HepG2 (cell line): ENCODE measurements around the gene SEMA4C. TPM values are rescaled to one million over a fixed set of nuclear protein-coding genes. Genes with fewer than 3 reads are reported as not detected.
A peak's percentile ranks its signal among the peaks of the same experiment; 100 is the strongest.

Experiments
- BHLHE40 ChIP-seq: IDR thresholded peaks from 2 replicates; pipeline ENCODE4 v1.6.1; 2011; ENCODE audit warnings: low read length, improper control_type of control experiment
- DZIP1 ChIP-seq: sonication (generic); formaldehyde crosslinking; IDR thresholded peaks from 2 replicates; pipeline ENCODE4 v1.5.0; 2020; ENCODE audit warnings: mild to moderate bottlenecking, missing genetic modification reagents
- GPN1 ChIP-seq: sonication (generic); formaldehyde crosslinking; IDR thresholded peaks from 2 replicates; pipeline ENCODE4 v1.5.1; 2020; ENCODE audit warnings: missing genetic modification reagents, borderline replicate concordance
- IRF9 ChIP-seq: sonication (generic); formaldehyde crosslinking; IDR thresholded peaks from 2 replicates; pipeline ENCODE4 v1.8.0; 2022; ENCODE audit warnings: missing genetic modification reagents, mild to moderate bottlenecking, borderline replicate concordance
- KMT2A ChIP-seq: sonication (generic); formaldehyde crosslinking; IDR thresholded peaks from 2 replicates; pipeline ENCODE4 v1.4.0; 2020; ENCODE audit warnings: missing genetic modification reagents
- MLXIP ChIP-seq: sonication (generic); formaldehyde crosslinking; IDR thresholded peaks from 2 replicates; pipeline ENCODE4 v1.9.0; 2021; ENCODE audit warnings: missing genetic modification reagents, borderline replicate concordance
- MYPOP ChIP-seq: sonication (generic); formaldehyde crosslinking; IDR thresholded peaks from 2 replicates; pipeline ENCODE4 v1.8.1; 2023; ENCODE audit warnings: mild to moderate bottlenecking, moderate library complexity, missing genetic modification reagents
- NFE2L1 ChIP-seq: sonication (generic); formaldehyde crosslinking; IDR thresholded peaks from 2 replicates; pipeline ENCODE4 v1.4.0; 2020; ENCODE audit warnings: missing genetic modification reagents, mild to moderate bottlenecking, borderline replicate concordance
- STAG1 ChIP-seq: sonication (generic); formaldehyde crosslinking; IDR thresholded peaks from 2 replicates; pipeline ENCODE4 v1.4.0; 2020; ENCODE audit warnings: missing genetic modification reagents
- STAT6 ChIP-seq: sonication (generic); formaldehyde crosslinking; IDR thresholded peaks from 2 replicates; pipeline ENCODE4 v1.4.0; 2020; ENCODE audit warnings: missing genetic modification reagents, mild to moderate bottlenecking, borderline replicate concordance
- ZBTB43 ChIP-seq: sonication (generic); formaldehyde crosslinking; conservative IDR thresholded peaks from 2 replicates; pipeline ENCODE4 v1.4.0; 2020; ENCODE audit warnings: missing genetic modification reagents
- ZFY ChIP-seq: sonication (generic); formaldehyde crosslinking; IDR thresholded peaks from 2 replicates; pipeline ENCODE4 v1.4.0; 2020; ENCODE audit warnings: missing genetic modification reagents
- ZKSCAN1 ChIP-seq: fragments of 150-350 bp; IDR thresholded peaks from 2 replicates; pipeline ENCODE4 v1.6.1; 2014; ENCODE audit warnings: low read length
- ZNF30 ChIP-seq: sonication (generic); formaldehyde crosslinking; IDR thresholded peaks from 2 replicates; pipeline ENCODE4 v1.5.0; 2020; ENCODE audit warnings: mild to moderate bottlenecking, missing genetic modification reagents
- ZNF33B ChIP-seq: sonication (generic); formaldehyde crosslinking; IDR thresholded peaks from 2 replicates; pipeline ENCODE4 v1.5.1; 2020; ENCODE audit warnings: mild to moderate bottlenecking, missing genetic modification reagents
- ZNF564 ChIP-seq: sonication (generic); formaldehyde crosslinking; IDR thresholded peaks from 2 replicates; pipeline ENCODE4 v1.8.1; 2023; ENCODE audit warnings: mild to moderate bottlenecking, missing genetic modification reagents
- ZNF572 ChIP-seq: sonication (generic); formaldehyde crosslinking; IDR thresholded peaks from 2 replicates; pipeline ENCODE4 v1.5.1; 2020; ENCODE audit warnings: mild to moderate bottlenecking, missing genetic modification reagents
- ZNF619 ChIP-seq: sonication (generic); formaldehyde crosslinking; IDR thresholded peaks from 2 replicates; pipeline ENCODE4 v1.4.0; 2020; ENCODE audit warnings: mild to moderate bottlenecking, missing genetic modification reagents
- polyA plus RNA-seq, 8 experiments: library from polyadenylated mRNA; depleted of rRNA in 3 of 8; stranded (reverse) in 7 of 8; unstranded in 1 of 8; fragments of >200 nt; fragmentation: Illumina TruSeq in 4 of 8; extraction: Trizol in 4 of 8; gene quantifications; 2 replicates each; pipeline versions ENCODE4 v1.2.1 to v1.2.3, GENCODE V29; 2011 to 2016; ENCODE audit warnings: low read depth in 4 of 8, missing spikeins in 1 of 8, mixed read lengths in 1 of 8; ENCODE audit not compliant: insufficient read depth in 1 of 8
- total RNA-seq, 5 experiments: library from RNA; depleted of rRNA; stranded (reverse); fragments of >200 nt; fragmentation: Illumina TruSeq; extraction: Trizol; gene quantifications; 2 replicates each; pipeline ENCODE4 v1.2.3, GENCODE V29; 2016; ENCODE audit warnings: low read depth in 1 of 5

The SEMA4C gene
- total and polyA plus RNA-seq, 2 of the 13 experiments (the other 11 are each of a cell fraction or from before 2014, with no cell fraction given) = 25.9 to 46.6 TPM

GRCh38 chr2:96869281-96869821 lies 529 bp downstream of the SEMA4C start (continued):
- no peak for TF ChIP-seq MLXIP (CRISPR knock-in tag)
- TF ChIP-seq STAG1 (CRISPR knock-in tag) = 0 out of 2 replicates have a peak, but pooled peaks have one; percentile 2
- no peak for TF ChIP-seq ZNF572 (CRISPR knock-in tag)
- TF ChIP-seq BHLHE40 = no peak
- no peak for TF ChIP-seq ZNF619 (CRISPR knock-in tag)
- no peak for TF ChIP-seq IRF9 (CRISPR knock-in tag)
- 0 out of 2 replicates have a peak, but pooled peaks have one; percentile 15 for TF ChIP-seq ZBTB43 (CRISPR knock-in tag)
- TF ChIP-seq ZNF30 (CRISPR knock-in tag) = peak; percentile 1; the same call in 1 of the 2 replicates
- TF ChIP-seq ZFY = peak; percentile 29
- TF ChIP-seq NFE2L1 (CRISPR knock-in tag) = no peak
- TF ChIP-seq STAT6 (CRISPR knock-in tag) = no peak
- TF ChIP-seq ZKSCAN1 = no peak
- TF ChIP-seq MYPOP (CRISPR knock-in tag) = peak; percentile 64
- no peak for TF ChIP-seq ZNF33B (CRISPR knock-in tag)
- TF ChIP-seq DZIP1 (CRISPR knock-in tag) = no peak
- TF ChIP-seq KMT2A = 0 out of 2 replicates have a peak, but pooled peaks have one; percentile 3
- no peak for TF ChIP-seq GPN1 (CRISPR knock-in tag)
- peak; percentile 47; the same call in 1 of the 2 replicates for TF ChIP-seq ZNF564 (CRISPR knock-in tag)
